Activated naive CD4-positive, alpha-beta T cell treated with anti-CD3 and anti-CD28 coated beads, Interleukin-2, amount 50 U/mL, for 24 hours (primary cell): ENCODE data around the gene GMEB1.
"Not testable (repeated sequence)": the region's sequence is repeated elsewhere in the genome, so short reads cannot be mapped to it uniquely, and the experiment has no call there.

Experiments used
- H3K27ac Mint-ChIP-seq: one replicate; pipeline ENCODE4 v1.8.0; 2021; ENCODE audit warnings: mild to moderate bottlenecking, mixed read lengths
- H3K27me3 Mint-ChIP-seq: one replicate; pipeline ENCODE4 v1.8.0; 2021; ENCODE audit warnings: mixed read lengths
- H3K36me3 Mint-ChIP-seq: one replicate; pipeline ENCODE4 v1.8.0; 2021; ENCODE audit warnings: mixed read lengths
- H3K4me1 Mint-ChIP-seq: one replicate; pipeline ENCODE4 v1.8.0; 2021; ENCODE audit warnings: mixed read lengths
- H3K4me3 Mint-ChIP-seq: one replicate; pipeline ENCODE4 v1.8.0; 2021; ENCODE audit warnings: mild to moderate bottlenecking, mixed read lengths
- H3K9me3 Mint-ChIP-seq: one replicate; pipeline ENCODE4 v1.8.0; 2021; ENCODE audit warnings: mixed read lengths

The GMEB1 gene

DNA sequence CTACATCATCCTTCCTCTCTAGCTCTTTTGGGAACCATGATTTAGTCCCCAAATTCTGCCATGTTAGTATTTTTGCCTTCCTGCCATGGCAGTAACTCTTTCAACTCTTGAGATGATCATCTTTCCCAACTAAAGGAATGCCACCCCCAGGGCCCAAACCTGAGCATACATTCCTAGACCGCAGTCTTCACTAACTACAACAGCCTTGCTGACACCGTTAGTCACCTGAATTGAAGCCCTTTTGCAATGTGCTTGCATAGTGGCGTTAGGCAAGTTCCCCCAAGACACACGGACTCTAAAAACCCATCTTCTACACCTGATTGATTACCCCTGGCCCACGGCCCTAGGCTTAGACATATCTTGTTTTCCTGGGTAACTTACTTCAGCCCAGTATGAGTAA lies 51.8 kb downstream of the GMEB1 start:
- Mint-ChIP-seq H3K9me3 (no peaks in the 10 kb centered on the region), H3K27me3 (no peaks in the 10 kb centered on the region), H3K4me3 (no peak overlapping the region), H3K27ac (peak overlapping the region; percentile 70), H3K4me1 (no peaks in the 10 kb centered on the region), H3K36me3 (no peaks in the 10 kb centered on the region)

DNA sequence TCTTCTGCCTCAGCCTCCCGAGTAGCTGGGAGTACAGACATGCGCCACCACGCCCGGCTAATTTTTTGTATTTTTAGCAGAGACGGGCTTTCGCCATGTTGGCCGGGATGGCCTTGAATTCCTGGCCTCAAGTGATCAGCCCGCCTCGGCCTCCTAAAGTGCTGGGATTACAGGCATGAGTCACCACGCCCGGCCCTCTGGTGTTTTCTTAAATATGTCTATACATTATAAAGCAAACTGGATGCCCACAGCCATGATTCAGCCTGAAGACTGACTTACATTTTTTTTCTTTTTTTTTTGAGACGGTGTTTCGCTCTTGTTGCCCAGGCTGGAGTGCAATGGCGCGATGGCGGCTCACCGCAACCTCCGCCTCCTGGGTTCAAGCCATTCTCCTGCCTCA lies 53.3 kb downstream of the GMEB1 start:
- H3K27me3 Mint-ChIP-seq: not testable (repeated sequence)

DNA sequence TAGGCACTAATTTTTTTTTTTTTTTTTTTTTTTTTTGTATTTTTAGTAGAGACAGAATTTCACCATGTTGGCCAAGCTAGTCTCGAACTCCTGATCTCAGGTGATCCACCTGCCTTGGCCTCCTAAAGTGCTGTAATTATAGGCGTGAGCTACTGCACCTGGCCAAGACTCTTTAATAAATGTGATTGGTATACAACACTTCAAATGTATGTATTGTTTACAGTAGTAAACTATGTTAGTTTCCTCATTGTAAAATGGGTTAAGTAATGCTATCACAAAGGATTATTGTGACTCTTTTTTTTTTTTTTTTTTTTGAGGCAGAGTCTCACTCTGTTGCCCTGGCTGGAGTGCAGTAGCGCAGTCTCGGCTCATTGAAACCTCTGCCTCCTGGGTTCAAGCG lies 56.8 kb downstream of the GMEB1 start:
- H3K9me3 Mint-ChIP-seq, H3K4me1 Mint-ChIP-seq, H3K4me3 Mint-ChIP-seq, H3K36me3 Mint-ChIP-seq, H3K27ac Mint-ChIP-seq, H3K27me3 Mint-ChIP-seq: not testable (repeated sequence)

More for the DNA sequence above, 53.3 kb downstream of the GMEB1 start:
- H3K4me3 Mint-ChIP-seq, H3K4me1 Mint-ChIP-seq, H3K27ac Mint-ChIP-seq, H3K36me3 Mint-ChIP-seq, H3K9me3 Mint-ChIP-seq: not testable (repeated sequence)

DNA sequence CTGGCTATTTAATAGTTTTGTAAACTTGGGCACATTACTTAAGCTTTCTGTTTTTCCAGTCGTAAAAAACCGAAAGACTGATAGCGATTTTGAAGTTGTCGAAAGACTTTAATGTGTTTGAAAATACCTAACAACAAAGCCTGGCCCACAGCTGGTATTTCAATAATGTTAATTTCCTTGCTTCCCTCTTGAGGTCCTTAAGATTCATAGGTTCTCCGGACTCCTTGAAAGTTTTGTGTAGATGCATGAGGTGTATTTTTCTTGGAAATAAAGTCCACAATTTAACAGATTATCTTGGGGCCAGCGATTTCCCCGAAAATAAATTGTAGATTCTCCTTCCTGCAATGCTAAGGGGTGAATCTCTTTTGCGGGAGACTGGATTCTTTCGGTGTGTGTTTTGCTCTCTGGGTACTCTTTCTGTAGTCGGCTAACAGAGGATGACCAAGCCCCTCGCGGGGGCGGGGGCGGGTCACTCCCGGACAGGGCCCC lies 67.4 kb downstream of the GMEB1 start:
- Mint-ChIP-seq H3K9me3 (no peaks in the 10 kb centered on the region), H3K4me3 (peak overlapping the region; percentile 99), H3K27me3 (no peaks in the 10 kb centered on the region), H3K4me1 (peaks cover 28% of the 10 kb centered on the region), H3K36me3 (peaks cover 9% of the 10 kb centered on the region), H3K27ac (peak overlapping the region; percentile 95)

DNA sequence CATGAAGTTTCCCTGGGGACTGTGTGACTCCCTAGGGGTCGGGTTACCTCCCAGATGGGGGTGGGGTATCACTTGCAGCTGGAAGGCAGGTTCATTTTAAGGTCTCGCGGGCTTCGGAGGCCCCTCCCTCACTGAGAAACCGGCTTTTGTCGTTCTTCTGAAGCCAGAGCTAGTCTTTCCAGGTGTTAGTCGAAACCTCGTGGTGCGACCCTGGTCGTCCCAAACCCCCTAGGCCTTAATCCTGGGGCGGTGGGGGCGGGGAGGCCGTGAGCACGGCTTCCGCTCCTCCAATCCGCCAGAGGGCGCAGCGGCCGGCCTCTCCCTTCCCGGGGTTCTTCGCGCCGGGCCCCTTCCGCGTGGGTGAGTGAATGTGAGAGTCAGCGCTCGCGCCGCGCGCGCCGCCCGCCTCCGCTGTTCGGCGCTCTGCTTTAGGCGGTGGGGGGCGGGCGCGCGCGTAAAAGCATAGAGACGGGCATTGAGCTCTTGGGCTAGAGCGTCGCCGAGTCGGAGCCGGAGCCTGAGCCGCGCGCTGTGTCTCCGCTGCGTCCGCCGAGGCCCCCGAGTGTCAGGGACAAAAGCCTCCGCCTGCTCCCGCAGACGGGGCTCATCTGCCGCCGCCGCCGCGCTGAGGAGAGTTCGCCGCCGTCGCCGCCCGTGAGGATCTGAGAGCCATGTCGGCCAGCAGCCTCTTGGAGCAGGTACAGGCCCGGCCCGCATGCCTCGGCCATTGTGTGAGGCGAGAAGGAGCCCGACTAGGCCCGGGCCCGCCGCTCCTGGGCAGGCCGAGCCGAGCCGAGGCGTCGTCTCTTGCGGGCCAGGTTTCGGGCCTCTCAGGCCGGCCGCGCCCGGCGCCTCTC lies 68.1 kb downstream of the GMEB1 start, which contains the start of gene YTHDF2:
TSS of gene YTHDF2 (plus strand) at position 491 of the 857 bp plus-strand sequence. CDS start at position 672, 181 bp downstream.
- H3K9me3 Mint-ChIP-seq: no peaks in the 10 kb centered on the region
- H3K36me3 Mint-ChIP-seq: peaks cover 9% of the 10 kb centered on the region
- H3K4me3 Mint-ChIP-seq: peak within 1 kb of the TSS; percentile 99
- no peaks in the 10 kb centered on the region for H3K27me3 Mint-ChIP-seq
- H3K4me1 Mint-ChIP-seq: peaks cover 33% of the 10 kb centered on the region
- H3K27ac Mint-ChIP-seq: peak within 1 kb of the TSS; percentile 98

DNA sequence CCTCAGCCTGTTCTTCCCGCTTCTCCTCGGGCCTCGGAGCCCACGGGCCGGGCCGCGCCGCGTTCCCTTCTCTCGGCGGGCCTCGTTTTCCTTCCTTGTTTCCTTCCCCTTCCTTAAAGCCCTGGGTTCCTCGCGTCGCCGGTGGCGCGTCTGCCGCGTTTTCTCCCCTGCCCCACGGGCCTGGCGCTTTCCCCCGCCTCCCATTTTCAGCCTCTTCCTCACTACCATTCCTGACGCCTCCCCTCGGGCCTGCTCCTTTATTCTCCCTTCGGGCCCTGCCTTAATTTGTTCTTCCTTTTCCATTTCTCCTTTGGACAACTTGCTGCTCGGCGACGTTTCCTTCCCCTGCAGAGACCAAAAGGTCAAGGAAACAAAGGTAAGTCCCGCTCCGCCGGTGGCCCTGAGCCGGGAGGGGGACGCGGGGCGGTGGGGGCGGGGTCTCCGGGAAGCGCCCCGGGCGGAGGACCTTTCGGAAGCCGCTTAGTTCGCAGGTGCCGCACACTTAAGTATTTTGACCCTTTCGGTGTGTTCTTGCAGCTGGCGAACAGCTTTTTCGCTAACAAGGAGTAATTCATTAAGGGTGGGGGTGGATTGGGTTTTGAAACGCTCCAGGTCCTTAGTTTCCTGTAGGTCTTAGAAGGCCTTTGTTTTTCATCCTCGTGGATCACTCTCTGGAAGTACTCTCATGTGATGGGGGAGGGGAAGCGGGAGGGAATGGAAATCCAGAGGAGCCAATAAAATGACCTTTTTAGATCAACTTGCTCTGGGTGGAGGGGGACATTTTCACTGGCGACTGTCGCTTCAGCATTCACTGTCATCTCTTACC lies 68.9 kb downstream of the GMEB1 start:
- Mint-ChIP-seq H3K9me3 (no peaks in the 10 kb centered on the region), H3K27me3 (no peaks in the 10 kb centered on the region), H3K4me1 (peaks cover 40% of the 10 kb centered on the region), H3K27ac (peak overlapping the region; percentile 98), H3K4me3 (peak overlapping the region; percentile 99), H3K36me3 (peaks cover 9% of the 10 kb centered on the region)

DNA sequence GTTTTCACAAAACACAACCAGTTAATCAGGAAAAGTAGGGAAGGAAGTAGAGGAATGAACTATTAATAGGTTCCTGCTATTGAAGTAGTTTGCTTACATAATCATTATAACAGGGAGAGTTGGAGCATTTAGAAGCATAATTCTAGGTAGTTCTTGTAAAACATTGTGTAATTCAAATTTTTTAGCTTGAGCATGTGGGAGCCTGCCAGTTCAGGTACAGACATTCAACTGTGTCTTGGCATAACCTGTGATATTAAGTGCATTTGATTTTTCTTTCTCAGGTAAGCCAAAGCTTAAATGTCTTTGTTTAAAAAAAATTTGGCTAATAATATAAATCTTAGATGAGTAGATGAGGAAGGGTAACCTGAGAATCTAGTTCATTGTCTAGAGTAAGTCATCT lies 71.5 kb downstream of the GMEB1 start:
- Mint-ChIP-seq H3K4me3 (peak overlapping the region; percentile 81), H3K27me3 (no peaks in the 10 kb centered on the region), H3K36me3 (peaks cover 21% of the 10 kb centered on the region), H3K4me1 (peaks cover 63% of the 10 kb centered on the region), H3K27ac (peak overlapping the region; percentile 85), H3K9me3 (no peaks in the 10 kb centered on the region)

DNA sequence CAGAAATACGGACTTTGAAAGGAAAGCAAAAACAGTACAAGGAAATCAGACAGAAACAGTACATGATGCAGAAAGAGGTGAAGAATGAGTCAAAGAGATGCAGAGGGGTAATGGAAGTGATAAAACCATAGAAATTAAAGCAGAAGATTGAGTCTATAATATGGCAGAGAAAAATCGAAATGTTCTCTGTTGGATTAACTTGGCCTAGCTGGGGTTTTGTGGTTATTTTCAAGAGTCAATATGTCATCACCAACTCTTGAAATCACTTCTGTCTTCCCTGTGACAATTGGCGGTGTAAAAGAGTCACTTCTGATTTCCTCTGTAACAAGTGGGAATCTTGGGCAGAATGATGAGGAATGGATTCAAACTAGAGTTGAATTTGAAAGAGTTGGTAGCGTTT lies 75.6 kb downstream of the GMEB1 start:
- Mint-ChIP-seq H3K27ac (peak overlapping the region; percentile 63), H3K4me3 (peak overlapping the region; percentile 77), H3K27me3 (no peaks in the 10 kb centered on the region), H3K9me3 (no peaks in the 10 kb centered on the region), H3K4me1 (peaks cover 69% of the 10 kb centered on the region), H3K36me3 (peaks cover 24% of the 10 kb centered on the region)

DNA sequence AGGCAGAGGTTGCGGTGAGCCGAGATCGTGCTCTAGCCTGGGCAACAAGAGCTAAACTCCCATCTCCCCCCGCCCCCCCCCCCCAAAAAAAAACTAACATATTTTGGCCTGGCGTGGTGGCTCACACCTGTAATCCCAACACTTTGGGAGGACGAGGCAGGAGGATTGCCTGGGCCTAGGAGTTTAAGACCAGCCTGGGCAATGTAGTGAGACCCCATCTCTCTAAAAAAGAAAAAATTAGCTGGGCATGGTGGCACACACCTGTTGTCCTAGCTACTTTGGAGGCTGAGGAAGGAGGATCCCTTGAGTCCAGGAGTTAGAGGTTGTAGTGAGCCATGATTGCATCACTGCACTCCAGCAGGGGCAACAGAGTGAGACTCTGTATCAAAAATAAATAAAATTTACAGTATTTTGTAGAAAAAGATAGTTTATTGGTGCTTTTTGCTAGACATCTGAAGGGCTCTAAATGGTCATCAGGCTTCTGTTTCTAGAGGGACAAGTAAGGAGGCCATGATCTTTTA lies 77.1 kb downstream of the GMEB1 start:
- Mint-ChIP-seq H3K9me3 (no peaks in the 10 kb centered on the region), H3K27me3 (no peaks in the 10 kb centered on the region), H3K27ac (no peak overlapping the region), H3K4me3 (peak overlapping the region; percentile 61), H3K4me1 (peaks cover 72% of the 10 kb centered on the region), H3K36me3 (peaks cover 20% of the 10 kb centered on the region)

DNA sequence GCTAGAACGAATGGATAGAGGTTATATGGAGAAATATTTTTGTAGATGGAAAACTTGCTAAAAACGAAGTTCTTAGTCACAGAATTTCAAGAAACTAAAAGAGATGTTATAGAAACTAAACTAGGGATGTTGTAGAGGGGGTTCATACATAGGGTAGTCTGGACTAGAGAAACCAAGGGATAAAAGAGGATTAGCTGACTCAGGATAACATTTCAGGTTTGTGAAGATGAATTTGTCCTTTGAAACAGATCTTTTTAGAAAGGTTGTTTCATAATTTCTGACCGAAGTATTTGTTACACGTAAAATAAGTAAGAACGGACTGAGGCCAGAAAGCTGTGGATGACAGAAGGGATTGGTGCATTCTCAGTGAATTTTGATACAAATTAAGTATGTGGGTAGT lies 81.7 kb downstream of the GMEB1 start:
- H3K27me3 Mint-ChIP-seq: no peaks in the 10 kb centered on the region
- peaks cover 13% of the 10 kb centered on the region for H3K36me3 Mint-ChIP-seq
- H3K9me3 Mint-ChIP-seq: no peaks in the 10 kb centered on the region
- peaks cover 66% of the 10 kb centered on the region for H3K4me1 Mint-ChIP-seq
- H3K27ac Mint-ChIP-seq: no peak overlapping the region
- H3K4me3 Mint-ChIP-seq: peak overlapping the region; percentile 49

DNA sequence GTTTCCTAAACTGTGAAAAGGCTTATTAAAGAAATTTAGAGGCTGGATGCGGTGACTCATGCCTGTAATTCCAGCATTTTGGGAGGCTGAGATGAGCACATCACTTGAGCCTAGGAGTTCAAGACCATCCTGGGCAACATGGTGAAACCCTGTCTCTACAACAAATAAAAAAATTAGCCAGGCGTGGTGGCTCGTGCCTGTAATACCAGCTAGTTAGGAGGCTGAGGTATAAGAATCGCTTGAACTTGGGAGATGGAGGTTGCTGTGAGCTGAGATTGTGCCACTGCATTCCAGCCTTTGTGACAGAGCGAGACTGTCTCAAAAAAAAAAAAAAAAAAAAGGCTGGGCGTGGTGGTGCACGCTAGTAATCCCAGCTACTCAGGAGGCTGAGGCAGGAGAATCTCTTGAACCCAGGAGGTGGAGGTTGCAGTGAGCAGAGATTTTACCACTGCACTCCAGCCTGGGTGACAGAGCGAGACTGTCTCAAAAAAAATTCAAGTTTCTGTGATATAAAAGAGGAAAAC lies 82.2 kb downstream of the GMEB1 start:
- H3K4me1 Mint-ChIP-seq: peaks cover 65% of the 10 kb centered on the region
- not testable (repeated sequence) for H3K27ac Mint-ChIP-seq, H3K27me3 Mint-ChIP-seq, H3K4me3 Mint-ChIP-seq, H3K9me3 Mint-ChIP-seq
- peaks cover 13% of the 10 kb centered on the region for H3K36me3 Mint-ChIP-seq

DNA sequence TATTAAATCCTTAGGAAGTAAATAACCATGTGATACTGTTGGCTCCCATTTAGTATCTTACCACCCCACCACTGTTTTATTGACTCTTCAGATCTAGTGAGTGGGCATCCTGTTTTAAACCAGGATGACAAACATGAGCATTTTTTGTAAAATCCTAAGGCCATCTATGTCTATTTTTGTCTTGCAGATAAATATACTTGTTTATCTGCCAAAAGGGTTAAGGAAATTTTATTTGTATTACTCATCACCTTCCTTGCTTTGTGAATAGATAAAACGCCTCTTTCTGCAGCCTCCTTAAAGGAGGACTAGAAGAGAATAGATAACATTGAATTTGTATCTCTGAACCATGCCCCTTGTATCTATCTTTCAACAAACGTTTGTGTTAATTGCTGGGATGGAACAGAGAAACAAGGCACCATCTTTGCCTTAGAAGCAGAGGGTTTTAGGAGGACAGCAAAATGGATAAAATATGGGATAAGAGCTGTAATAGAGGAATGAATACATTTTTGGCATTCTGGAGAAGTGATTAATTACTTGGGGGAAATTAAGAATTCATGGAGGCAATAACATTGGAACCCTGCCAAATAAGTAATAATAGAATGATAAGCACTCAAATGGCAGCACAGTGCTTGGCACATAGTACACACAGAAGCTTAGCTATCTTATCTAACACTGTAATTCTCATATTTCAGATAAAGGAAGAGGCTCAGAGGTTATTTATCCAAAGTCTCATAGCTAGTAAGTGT lies 82.9 kb downstream of the GMEB1 start:
- Mint-ChIP-seq H3K27ac (no peak overlapping the region), H3K36me3 (peaks cover 11% of the 10 kb centered on the region), H3K4me1 (peaks cover 60% of the 10 kb centered on the region), H3K4me3 (peak overlapping the region; percentile 56), H3K27me3 (no peaks in the 10 kb centered on the region), H3K9me3 (no peaks in the 10 kb centered on the region)

DNA sequence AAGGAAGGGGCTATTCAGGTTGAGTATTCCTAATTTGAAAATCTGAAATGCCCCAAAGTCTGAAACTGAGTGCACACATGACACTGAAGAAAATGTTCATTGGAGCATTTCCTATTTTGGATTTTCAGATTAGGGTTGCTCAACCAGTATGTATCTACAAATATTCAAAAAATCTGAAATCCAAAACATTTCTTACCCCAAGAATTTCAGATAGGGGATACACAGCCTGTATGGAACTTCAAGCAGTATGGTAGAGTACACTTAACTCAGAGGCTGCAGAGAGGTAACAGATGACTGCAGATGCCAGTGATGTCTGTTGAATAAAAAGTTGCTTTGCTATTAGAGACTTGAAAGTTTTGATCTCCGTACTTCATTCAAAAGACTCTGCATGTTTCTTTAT lies 87.1 kb downstream of the GMEB1 start:
- Mint-ChIP-seq H3K4me1 (peaks cover 49% of the 10 kb centered on the region), H3K27me3 (no peaks in the 10 kb centered on the region), H3K4me3 (no peak overlapping the region), H3K27ac (no peak overlapping the region), H3K36me3 (peaks cover 10% of the 10 kb centered on the region), H3K9me3 (no peaks in the 10 kb centered on the region)

DNA sequence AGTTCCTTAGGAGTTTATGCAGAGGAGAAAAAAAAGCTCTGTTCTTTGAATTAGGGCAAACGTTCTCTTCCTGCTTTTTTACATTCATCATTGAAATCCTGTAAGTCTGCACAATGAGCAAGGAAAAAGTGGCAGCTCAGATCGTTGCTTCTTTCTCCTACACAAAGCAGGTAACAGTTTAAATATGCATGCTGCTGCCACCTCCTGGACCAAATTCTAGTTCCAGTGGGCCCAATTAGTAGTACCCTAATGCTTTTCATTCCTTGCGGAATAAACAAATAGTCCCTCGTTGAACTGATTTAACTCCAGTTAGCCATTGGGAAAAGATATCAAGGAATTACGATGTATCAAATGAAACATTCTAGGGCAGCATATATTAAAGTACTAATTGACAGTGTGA lies 88.3 kb downstream of the GMEB1 start:
- H3K9me3 Mint-ChIP-seq: no peaks in the 10 kb centered on the region
- H3K4me3 Mint-ChIP-seq: peak overlapping the region; percentile 27
- no peaks in the 10 kb centered on the region for H3K27me3 Mint-ChIP-seq
- no peak overlapping the region for H3K27ac Mint-ChIP-seq
- H3K4me1 Mint-ChIP-seq: peaks cover 43% of the 10 kb centered on the region
- H3K36me3 Mint-ChIP-seq: peaks cover 5% of the 10 kb centered on the region

DNA sequence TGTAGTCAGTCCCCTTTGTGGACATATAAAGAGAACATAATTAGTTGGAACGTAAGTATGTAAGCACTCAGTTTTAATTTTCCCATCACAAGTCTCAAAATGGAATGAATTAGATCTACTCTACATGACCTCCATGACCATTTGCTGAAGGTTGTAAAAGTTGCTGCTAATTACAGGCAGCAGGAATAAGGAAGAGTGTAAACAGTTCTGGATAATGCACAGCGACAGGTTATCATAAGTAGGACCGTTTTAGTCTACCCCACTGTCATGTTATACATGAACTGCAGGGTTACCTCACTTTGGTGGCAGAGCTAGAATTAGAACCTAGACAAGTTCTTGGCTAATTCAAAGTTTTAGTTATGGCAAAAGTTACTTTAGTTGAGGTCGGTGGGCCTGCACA lies 89.8 kb downstream of the GMEB1 start:
- peaks cover 30% of the 10 kb centered on the region for H3K4me1 Mint-ChIP-seq
- peaks cover 3% of the 10 kb centered on the region for H3K36me3 Mint-ChIP-seq
- no peak overlapping the region for H3K27ac Mint-ChIP-seq
- H3K4me3 Mint-ChIP-seq: no peak overlapping the region
- no peaks in the 10 kb centered on the region for H3K9me3 Mint-ChIP-seq
- H3K27me3 Mint-ChIP-seq: no peaks in the 10 kb centered on the region
